ENCODE results near the gene NPB.

Gene NPB

GRCh38 chr17:81948635-81949378 lies 46.8 kb downstream of the NPB start:
- no peak for TF ChIP-seq CTCF (IDR thresholded peaks at IDR 0.05; ENCODE audit: insufficient read depth, low read length, poor library complexity, severe bottlenecking)
- Histone ChIP-seq H3K4me3 (replicated peaks; ENCODE audit: low read depth, low read length) (no peak overlapping the region), H3K27me3 (replicated peaks; ENCODE audit: control insufficient read depth, insufficient read depth, low read length) (no peaks in the 10 kb centered on the region), H3K36me3 (ENCODE audit: control insufficient read depth, insufficient read depth, low read length) (no peaks in the 10 kb centered on the region)
- no peak for DNase-seq (ENCODE audit: extremely low read depth, insufficient read length)

- H3K4me3 ChIP-seq (replicated peaks; ENCODE audit: low read depth, low read length): no peak overlapping the region
- no peak for TF ChIP-seq CTCF (IDR thresholded peaks at IDR 0.05; ENCODE audit: insufficient read depth, low read length, poor library complexity, severe bottlenecking)
- no peaks in the 10 kb centered on the region for H3K36me3 ChIP-seq (ENCODE audit: control insufficient read depth, insufficient read depth, low read length)
- no peak for DNase-seq (ENCODE audit: extremely low read depth, insufficient read length)
- H3K27me3 ChIP-seq (replicated peaks; ENCODE audit: control insufficient read depth, insufficient read depth, low read length): no peaks in the 10 kb centered on the region
These were observed 48.5 kb downstream of the NPB start for GRCh38 chr17:81950501-81950900.

- no peaks in the 10 kb centered on the region for H3K27me3 ChIP-seq (replicated peaks; ENCODE audit: control insufficient read depth, insufficient read depth, low read length)
- DNase-seq (ENCODE audit: extremely low read depth, insufficient read length): no peak
- H3K4me3 ChIP-seq (replicated peaks; ENCODE audit: low read depth, low read length): no peak overlapping the region
- TF ChIP-seq CTCF (IDR thresholded peaks at IDR 0.05; ENCODE audit: insufficient read depth, low read length, poor library complexity, severe bottlenecking): no peak
- no peaks in the 10 kb centered on the region for H3K36me3 ChIP-seq (ENCODE audit: control insufficient read depth, insufficient read depth, low read length)
These were observed 50.0 kb downstream of the NPB start for GRCh38 chr17:81951785-81952684.

Measured in GM06990 (cell line).